Epidermal melanocyte (primary cell): ENCODE results near the gene PASK.

Source experiments
- DNase-seq: peaks from one replicate; pipeline ENCODE4 v3.0.0; 2011; ENCODE audit warnings: low spot score; ENCODE audit not compliant: insufficient read length

Gene PASK

DNA sequence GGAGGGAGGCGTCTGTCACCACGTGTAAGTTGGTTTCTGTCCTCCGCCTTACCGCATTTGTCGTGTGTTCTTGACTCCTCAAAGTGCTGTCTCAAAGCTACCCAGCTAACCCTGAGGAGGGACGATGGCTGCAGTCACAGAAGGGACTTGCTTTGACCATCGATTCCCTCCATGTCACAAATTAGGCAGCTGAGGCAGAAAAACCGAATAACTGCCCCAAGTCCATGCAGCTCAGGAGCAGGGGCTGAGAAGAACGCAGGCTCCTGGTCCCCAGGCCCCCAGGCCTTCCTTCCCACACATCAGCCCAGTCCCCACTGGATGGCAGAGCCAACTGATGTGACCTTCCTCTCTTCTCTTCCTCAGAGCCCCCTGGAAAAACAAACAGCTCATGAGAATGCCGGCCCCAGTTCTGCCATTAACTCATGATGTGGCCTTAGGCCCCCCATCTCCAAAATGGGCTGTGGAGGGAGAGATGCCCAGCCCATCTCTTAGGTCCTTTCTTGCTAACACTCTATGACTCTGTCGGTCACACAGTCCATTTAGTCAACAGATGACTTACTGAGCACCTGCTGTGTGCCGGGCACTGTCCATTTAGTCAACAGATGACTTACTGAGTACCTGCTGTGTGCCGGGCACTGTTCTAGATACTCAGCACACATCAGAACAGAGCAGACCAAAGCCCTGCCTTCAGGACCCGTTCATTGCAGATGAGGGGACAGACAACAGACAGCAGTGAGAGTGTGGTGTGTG is 66.8 kb downstream of the PASK start:
- DNase-seq = no peak

DNA sequence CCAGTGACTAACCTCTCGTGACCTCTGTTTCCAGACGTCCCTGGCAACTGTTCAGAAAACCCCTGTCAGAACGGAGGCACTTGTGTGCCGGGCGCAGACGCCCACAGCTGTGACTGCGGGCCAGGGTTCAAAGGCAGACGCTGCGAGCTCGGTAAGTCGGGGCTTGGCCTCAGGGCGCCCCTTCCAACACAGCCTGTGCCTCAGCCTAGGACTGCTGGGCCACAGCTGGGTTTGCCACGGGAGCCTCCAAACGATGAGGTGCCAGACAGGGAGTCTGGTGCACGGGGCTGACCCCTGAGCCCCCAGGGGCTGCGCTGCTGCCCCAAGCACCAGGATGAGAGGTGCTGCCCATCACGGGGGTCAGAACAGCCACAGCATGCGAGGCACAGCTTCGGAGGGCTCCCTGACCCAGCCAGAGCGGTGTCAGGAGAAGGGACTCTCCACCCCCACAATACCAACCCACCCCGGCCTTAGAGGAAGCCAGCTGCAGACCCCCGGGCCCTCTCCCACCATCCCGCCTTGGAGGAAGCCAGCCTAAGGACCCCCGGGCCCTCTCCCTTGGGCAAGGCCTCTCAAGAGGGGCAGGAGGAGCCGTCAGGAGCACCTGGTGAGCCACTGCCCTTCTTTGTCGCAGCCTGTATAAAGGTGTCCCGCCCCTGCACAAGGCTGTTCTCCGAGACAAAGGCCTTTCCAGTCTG is 67.5 kb downstream of the PASK start:
- no peak for DNase-seq

DNA sequence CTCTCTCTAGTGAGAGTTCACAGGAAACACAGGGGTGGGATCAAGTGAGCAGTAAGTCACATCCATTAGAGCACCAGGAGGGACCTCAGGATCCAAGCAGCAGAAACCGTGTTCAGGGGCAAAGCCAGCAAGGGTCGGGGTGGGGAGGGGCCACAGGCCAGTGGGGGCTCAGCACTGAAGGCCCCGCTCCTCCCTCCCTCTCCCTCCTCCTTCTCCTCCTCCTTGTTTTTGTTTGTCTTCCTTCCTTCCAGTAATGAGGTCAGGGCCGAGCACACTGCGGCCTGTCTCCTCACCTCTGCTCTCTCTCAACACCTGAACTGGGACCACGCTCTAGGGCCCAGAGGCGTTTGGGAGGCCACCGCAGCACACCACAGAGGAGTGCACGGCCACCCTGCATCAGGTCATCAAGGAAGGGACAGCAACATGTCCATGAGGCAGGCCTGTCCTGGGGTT is 68.1 kb downstream of the PASK start:
- no peak for DNase-seq

DNA sequence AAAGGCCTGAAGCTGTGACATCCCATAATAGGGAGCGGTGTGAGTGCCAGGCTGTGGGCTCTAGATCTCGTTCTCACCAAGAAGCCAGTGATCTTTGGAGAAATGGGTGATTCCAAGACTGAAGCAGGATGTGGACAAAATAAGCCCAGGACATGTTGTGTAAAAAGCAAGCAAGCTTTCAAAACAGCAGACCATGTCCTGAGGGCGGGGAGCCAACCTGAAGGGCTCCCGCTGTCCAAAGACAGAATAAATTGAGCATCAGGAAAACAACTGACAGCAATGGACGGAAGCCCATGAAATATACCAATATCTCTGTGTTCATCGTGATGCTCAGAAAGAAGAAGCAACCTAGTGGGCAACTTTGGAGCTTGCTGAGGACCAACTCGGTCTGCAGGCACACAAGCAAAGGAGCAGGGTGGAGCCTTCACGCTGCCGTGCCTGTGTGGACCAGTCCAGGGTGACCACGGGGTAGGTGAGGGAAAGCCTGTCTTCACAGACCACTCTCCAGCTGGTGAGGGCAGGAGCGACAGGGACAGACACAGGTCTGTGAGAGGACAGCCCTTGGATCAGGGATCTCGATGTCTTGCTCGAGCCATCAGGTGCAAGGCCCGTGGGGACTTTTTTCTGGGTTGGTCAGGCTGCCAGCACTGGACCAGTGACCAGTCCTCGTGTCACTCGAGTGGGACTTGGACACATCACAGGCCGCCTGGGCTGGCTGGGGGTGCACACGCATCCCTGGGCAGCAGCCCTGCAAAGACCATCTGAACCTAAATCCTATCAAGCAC is 68.7 kb downstream of the PASK start:
- no peak for DNase-seq

DNA sequence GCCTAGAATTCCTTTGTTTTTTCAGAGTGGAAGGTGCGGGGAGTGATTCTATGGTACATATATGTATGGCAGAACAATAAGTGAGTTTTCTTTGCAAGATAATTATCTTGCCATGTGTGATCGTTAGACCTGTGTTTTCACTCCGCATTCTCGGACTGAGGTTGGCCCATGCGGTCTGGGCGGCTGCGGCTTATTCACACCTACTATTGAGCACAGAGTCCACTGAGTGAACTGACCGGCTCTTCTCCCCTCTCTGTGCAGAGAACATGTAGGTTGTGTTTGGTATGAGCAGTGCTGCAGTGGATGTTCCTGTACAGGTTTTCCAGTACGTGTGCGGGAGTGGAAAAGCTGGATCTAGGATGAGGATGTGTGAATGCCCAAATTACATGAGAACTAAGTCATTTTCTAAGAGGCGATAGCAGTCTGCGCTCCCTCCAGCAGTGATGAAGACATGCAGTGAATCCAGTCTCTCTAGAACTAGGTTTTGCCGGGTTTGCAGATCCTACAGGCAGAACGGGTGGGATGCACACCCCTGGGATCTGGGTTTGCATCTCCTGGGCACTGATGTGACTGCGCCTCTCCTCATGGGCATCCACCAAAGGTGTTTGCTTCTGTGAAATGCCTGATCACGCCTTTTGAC is 74.3 kb downstream of the PASK start:
- no peak for DNase-seq

DNA sequence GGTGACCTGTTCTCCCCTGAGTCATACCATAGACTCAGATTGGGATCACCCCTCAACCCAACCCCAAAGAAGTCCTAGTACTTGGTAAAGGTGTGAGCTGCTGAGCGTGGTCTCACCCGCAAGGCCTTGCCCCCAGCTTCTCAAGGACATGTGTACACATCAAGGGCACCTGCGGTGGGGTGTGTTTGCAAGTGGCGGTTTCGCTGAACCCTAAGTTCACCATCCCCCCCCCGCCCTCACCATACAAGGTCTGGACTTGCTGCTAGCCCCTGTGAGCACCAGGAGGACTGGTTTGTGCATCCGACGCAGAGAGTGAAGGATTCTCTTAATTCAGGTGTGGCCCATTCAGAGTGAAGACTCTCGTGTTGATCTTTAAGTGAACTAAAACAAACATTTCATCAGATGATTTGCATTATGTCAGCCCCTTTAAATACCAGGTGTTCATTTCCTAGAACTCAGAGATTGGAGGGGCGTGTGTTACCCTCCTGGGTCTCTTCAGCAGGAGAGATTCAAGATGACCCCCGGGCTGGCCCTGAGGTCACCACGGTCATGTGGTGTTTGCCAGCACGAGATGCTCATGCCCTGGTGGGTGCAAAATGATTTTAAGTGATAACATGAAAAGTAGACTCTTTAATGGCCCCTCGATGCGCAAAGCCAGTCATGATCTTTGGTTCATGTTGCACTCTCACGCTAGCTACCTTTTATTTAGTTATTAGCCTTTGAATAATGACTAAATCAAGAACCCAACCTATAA is 75.0 kb downstream of the PASK start:
- DNase-seq = no peak

DNA sequence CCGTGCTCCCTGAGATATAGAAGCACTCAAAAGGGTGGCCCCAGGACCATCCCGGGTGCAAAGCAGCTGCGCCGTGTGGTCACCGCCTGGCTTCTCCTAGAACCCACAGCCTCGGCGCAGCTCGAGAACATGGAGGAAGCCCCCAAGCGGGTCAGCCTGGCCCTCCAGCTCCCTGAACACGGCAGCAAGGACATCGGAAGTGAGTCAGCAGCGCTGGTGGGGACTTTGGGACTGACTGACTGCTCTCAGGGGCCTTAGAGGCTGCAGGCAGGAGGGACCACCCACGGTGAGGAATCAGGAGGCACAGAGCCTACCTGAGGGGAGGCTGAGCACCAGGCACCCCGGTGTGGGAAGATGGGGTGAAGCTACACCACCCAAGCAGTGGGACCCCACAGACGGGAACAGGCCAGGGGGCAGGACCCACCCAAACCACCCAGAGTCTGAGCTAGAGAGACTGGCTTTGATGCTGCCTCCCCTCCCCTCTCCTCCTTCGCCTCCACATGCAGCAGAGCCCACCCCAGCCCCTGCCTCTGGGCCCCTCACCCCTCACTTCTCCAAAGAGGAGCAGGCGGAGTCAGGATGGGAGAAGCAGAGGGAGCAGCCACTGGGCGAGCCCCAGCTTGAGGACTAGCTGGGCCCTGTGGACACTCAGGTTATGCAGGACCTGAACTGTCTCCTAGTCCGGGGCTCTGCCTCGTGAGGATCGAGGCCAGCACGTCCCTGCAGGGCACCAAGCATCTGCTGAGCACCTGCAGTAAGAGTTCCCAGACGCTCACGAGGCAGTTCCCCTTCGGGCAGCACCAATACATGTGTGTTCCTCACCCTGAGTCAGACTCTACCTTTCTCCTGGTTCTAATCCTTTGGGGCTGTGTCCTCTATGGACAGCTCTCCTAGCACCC is 75.9 kb downstream of the PASK start:
- DNase-seq = no peak

DNA sequence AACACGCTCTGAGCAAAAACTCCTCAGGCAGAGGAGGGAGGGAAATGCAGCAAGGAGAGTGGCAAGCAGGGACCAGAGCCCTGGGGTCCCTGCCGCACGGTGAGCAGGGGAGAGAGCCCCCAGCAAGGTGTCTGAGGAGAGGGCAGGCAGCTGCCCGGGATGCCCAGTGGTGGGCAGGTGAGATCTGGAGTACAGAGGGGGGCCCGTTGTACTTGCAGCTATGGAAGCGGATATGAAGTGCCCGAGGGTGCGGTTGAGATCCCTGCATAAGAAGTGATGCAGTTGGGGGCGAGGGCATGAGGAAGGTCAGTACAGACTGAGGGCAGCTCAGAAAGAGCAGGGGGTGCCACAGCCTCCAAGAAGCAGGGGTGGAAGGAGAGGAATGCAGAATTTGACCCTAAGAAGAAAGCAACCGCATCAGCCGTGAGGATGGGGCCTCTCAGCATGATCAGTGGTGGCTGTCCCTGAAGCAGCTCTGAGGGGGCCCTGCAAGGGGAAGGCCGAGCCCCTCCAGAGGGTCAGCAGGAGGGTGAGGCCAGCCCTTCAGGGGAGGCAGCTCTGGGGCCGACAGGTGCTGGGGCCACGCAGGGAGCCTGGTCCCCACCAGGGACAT is 76.6 kb downstream of the PASK start:
- DNase-seq = no peak

DNA sequence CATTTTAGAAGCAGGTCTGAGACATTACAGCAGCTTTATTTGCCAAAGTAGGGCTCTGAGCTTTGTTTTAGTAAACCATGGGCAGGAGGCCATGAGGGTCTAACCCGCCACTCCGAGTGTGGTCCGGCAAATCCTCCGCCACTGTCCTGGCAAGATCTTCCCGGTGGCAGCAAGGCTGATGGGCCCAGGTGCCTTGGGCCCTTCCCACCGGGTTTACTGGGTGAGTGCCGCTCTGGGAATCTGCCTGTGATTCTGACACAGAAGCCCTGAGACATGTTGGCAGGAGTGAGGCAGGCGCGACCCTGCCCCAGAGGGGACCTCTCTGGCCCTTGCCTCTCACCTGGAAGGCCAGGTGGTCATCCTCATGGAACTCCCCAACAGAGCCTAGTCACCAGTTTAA is 77.1 kb downstream of the PASK start:
- DNase-seq = no peak

DNA sequence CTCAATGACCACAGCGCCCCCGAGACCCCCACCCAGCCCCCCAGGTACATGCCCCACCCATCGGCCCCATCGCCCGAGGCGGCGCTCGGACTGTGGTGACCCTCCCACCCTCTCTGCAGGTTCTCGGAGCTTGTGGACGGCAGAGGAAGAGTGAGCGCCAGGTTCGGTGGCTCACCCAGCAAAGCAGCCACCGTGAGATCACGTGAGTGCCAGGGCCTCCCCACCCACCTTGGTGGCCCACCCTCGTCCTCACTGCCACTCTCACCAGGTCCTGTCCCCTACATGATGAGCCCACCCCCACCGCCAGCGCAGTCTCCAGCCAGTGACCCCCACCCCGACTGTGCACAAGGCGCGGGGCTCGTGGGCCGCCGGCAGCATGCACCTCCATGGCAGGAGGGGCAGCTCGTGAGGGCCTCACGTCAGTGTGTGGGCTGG is 77.6 kb downstream of the PASK start:
- DNase-seq = no peak

DNA sequence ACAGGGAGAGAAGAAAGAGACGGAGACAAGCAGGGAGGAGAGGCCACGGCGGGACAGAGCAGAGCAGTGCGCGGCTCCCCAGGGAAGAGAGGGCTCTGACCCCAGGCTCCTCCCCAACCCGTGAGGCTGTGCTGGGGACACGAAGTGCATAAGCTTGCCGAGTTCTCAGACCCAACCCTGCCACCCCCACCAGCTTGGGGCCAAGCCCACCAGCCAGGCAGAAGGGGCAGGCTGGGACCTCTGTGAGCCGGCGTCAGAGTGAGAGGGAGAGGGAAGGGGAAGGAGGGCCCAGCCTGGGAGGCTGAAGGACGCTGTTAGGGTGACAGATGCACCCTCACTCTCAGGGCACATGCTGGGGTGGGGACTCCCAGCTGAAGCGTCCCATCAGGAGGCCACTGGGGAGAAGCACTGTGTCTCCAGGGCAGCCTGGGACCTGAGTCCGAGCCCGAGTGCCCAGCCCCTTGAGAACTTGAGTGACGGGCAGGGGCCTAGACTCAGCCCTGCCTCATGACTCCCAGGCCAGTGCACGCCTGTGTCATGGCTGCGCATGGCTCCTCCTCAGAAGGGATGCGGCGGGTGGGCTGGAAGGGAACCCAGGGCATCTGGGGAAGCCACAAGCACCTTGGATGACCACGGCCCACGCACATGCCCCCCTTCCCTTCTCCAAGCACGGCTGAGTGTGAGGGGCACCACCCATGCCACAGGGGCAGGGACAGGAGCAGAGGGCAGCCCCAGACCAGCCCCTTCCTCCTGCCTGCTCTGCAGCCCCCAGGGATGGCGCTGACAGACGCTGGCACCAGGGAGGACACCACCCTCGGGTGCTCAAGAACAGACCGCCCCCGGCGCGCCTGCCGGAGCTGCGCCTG is 78.2 kb downstream of the PASK start:
- DNase-seq = no peak

DNA sequence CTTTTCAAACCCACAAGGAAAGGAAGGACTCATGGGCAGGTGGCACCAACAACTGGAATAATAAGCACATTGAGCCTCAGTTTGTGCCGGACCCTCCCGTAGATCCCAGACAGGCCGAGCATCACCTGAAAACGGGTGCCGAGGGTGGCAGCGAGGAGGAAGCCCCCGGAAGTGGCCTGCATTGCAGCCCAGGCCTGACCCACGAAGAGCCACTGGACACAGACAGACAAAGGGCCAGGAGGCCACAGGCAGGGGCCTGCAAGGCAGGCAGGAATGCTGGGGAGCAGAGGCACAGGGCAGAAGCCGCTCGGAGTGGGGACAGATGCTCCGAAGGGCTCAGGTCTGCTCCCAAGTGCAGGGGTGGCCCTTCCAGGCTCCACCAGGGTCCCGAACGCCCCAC is 78.9 kb downstream of the PASK start:
- DNase-seq = no peak

DNA sequence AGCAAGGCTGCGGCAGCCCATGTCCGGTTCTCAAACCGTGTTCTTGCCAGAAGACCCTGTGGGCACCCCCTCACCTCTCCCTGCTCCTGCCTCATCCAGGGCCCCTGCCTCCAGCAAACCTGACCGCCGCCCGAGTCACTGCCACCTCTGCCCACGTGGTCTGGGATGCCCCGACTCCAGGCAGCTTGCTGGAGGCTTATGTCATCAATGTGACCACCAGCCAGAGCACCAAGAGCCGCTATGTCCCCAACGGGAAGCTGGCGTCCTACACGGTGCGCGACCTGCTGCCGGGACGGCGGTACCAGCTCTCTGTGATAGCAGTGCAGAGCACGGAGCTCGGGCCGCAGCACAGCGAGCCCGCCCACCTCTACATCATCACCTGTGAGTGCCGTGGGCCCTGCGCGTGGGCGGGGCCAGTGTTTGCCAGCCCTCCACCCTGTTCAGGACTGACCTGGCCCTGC is 79.4 kb downstream of the PASK start:
- no peak for DNase-seq

DNA sequence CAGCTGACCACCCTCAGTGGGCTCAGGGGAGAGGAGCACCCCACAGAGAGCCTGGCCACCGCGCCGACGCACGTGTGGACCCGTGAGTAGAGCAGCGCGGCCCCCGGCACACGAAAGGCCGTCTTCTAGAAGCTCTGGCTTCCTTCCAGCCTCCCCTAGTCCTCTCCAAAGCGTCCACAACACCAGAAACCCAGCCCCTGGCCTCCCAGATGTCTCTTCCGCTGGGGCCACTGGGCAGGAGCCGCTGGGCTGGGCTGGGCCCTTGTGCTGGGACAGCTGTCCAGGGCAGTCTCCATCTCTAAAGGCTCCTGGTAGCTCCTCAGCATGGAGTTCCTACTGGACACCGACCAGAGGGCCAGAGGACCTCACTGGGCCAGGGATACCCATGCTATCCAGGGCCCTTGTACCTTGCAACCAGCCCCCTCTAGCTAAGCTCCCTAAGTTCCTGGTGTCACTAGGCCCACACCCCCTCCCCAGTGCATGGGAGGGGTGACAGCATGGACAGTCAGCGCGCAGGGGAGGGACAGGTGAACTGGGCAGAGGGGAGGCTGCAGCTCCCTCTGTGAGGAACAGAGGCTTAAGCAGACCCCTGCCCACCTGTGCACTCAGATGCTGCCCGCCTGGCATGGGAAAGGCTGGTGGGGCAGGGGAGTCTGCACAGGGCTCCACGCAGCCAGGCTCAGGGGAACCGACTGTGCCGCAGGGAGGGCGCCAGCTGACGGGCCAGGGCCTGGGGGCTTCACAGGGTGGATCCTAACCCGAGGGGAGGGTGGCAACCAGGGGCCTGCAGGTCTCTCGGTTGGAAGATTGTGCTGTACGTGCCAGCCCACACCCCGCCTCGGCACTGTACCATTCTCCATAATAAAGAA is 80.1 kb downstream of the PASK start:
- DNase-seq = no peak

DNA sequence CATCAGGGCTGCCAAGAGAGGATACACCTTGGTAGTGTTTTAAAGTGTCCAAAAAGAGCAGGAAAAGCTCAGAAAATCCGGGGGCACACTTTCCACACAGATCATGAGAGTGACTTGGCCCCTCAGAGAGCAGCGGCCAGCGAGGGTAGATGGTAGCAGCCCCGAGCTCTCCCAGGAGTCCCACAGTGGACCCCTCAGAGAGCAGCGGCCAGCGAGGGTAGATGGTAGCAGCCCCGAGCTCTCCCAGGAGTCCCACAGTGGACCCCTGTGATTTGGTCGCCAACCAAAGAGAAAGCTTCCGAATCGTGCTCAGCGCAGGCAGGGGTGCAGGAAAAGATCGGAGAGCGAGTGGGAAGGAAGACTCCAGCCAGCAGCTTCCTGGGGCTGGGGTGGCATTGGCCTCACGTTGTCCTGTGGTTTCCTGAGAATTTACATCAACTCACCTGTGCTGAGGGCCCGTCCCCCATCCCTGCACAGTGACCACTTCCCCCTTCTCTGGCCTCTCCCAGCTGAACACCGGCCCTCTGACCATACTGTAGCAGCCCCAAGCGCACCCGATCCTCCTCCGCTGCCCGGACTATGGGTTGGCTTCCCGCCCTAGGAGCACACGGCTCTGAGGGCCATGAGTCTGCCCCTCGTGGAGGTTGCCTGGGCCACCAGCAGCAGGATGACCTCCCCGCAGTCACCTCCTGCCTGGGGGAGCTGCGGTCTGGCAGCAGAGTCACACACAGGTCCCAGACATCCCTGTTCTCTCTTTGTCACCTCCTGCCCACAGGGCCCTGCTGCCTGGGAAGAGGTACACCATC is 80.9 kb downstream of the PASK start:
- no peak for DNase-seq

DNA sequence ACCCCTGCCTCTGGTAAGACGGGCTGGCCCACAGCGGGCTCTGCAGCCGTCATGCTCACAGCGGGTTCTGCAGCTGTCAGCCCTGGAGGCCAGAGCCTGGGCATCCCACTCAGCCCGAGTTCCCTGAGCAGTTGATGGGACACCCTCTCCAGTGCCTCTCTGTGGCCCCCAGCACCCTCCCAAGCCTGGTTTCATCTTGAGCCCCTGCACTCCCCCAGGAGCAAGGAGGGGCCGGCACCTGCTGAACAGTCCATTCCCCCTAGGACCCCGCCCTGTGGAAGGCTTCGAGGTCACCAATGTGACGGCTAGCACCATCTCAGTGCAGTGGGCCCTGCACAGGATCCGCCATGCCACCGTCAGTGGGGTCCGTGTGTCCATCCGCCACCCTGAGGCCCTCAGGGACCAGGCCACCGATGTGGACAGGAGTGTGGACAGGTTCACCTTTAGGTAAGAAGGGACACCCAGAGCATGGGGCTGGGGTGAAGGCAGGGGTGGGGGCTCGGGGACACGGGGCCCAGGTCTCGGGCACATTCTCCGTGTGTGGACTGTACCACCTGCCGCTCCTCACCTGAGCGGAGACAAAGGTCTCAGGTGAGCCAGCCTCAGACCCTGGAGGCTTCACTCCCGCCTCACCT is 81.7 kb downstream of the PASK start:
- no peak for DNase-seq
